Measurements from ENCODE around the gene PADI2. TPM values are rescaled to one million over a fixed set of nuclear protein-coding genes. Genes with fewer than 3 reads are reported as not detected.

Gene PADI2
- 0.04 TPM for polyA plus RNA-seq (2013, experiment 1 of 2)
- 0.03 TPM for polyA plus RNA-seq (2013, experiment 2 of 2)

DNA sequence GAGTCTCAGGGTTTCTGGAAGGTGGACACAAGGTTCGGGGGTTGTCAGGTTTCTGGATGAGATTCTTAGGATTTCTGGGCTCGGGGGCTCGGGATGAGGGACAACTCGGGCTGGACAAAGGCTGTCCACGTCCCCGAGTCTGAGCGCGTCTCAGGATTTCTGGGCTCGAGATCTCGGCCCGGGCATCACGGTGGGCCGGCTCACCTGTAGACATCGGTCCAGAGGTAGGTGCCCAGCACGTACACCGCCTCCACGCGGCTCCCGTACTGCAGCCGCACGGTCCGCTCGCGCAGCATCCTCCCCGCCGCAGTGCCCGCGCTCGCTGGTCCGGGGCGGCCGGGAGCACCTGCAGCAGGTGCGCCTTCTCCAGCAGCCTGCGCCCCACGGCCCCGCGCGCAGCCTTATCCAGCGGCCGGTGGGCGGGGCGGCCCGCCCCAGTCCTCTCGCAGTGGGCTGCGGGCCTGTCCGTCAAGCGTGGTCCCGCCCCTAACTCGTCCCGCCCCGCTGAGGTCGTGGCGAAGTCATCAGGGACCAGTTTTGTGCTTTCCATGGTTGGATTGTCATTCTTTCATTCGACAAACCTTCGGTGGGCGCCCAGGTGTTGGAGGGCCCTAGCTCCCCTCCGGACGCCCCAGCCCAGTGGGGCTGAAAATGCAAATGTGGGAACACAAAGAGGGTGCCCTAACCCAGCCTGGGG lies at the start of gene PADI2:
TSS of gene PADI2 (minus strand) at position 376 of the 697 bp plus-strand sequence. CDS start at position 296, 80 bp downstream.
- Histone ChIP-seq H2AK5ac (ENCODE audit: low read length, severe bottlenecking) (peak within 1 kb of the TSS; percentile 43), H2BK15ac (ENCODE audit: low read depth, poor library complexity, severe bottlenecking) (no peak within 1 kb of the TSS), H4K91ac (ENCODE audit: low read length) (no peak within 1 kb of the TSS), H3K79me1 (replicated peaks; ENCODE audit: low read length, poor library complexity, severe bottlenecking) (no peaks in the 10 kb centered on the region), H2BK120ac (ENCODE audit: low read depth, low read length) (no peak within 1 kb of the TSS), H3K14ac (ENCODE audit: low read length in 2 of 2) (no peak within 1 kb of the TSS), H3K9ac (ENCODE audit: low read length) (no peak within 1 kb of the TSS), H2BK12ac (ENCODE audit: low read length in 2 of 2) (peak within 1 kb of the TSS in 1 of 2 experiments; percentile 4), H2AFZ (ENCODE audit: low read depth, low read length) (no peak within 1 kb of the TSS), H3K27ac (ENCODE audit: low read length, poor library complexity, severe bottlenecking) (no peak within 1 kb of the TSS), H3K36me3 (ENCODE audit: control insufficient read depth in 1 of 2, insufficient read depth in 2 of 2, low read depth in 1 of 2, low read length in 2 of 2) (peaks cover 0 to 19% of the 10 kb centered on the region in 2 experiments), H4K8ac (ENCODE audit: low read length) (peak within 1 kb of the TSS; percentile 4), H3K9me3 (ENCODE audit: control insufficient read depth, low read length) (no peaks in the 10 kb centered on the region), H3K4me1 (ENCODE audit: control insufficient read depth, insufficient read depth, low read depth, low read length) (peaks cover 51% of the 10 kb centered on the region), H3K4me3 (ENCODE audit: insufficient read depth in 1 of 2, low read depth in 1 of 2, low read length in 2 of 2) (peak within 1 kb of the TSS; percentile 58 to 72), H3K4ac (ENCODE audit: low read depth in 1 of 2, low read length in 2 of 2) (no peak within 1 kb of the TSS), H3K4me2 (ENCODE audit: low read length, poor library complexity, severe bottlenecking) (peak within 1 kb of the TSS; percentile 80), H3K23ac (ENCODE audit: low read length in 2 of 2) (no peak within 1 kb of the TSS), H3K27me3 (ENCODE audit: control insufficient read depth in 1 of 2, insufficient read depth in 1 of 2, low read length in 2 of 2) (peaks cover 5 to 85% of the 10 kb centered on the region in 2 experiments), H3K18ac (ENCODE audit: low read depth in 1 of 2, low read length in 2 of 2) (peak within 1 kb of the TSS in 1 of 2 experiments; percentile 18), H2BK5ac (ENCODE audit: low read depth, low read length, poor library complexity, severe bottlenecking) (peak within 1 kb of the TSS; percentile 10)
- 2% methylated on average over 57 of the region's 58 CpGs for WGBS
- DNase-seq, result peak; percentile 44

DNA sequence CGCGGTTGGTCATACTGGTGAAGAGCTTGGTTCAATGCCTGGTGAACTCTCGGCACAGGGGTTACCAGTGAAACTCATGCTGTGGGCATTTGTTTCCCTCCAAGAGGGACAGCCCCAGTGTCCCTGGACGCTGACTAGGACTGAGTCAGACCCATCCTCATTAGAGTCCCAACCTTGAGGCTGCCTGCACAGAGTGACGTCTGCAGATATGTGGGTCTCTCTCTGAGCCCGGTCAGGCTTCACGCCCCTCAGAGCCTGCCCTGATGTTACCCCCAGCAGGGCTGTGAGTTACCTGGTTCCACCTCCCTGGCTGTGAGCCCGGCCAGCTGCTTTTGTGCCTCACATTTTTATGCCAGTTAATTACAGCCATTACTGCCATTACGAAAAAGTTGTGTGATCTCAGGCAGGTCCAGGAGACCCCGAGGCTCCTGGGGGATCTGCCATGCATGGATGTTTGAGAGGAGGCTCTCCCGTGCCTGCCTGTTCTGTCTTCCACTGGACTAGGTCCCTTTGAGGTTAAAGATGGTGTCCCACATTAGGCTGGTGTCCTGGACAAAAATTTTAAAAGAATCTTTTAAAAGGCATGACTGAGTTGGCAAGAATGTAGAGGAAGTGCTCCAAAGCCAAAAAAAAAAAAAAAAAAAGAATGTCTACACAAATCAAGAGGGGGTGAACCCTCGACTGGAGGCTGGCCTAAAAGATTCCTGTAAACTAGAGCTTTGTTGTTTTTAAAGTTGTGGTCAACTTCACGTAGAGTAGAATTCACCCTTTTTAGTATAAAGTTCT lies 49.0 kb upstream of the PADI2 start:
- H3K36me3 ChIP-seq (ENCODE audit: control insufficient read depth in 1 of 2, insufficient read depth in 2 of 2, low read depth in 1 of 2, low read length in 2 of 2), result no peaks in the 10 kb centered on the region
- H2BK120ac ChIP-seq (ENCODE audit: low read depth, low read length), result peak overlapping the region; percentile 73
- H3K4me3 ChIP-seq (ENCODE audit: insufficient read depth in 1 of 2, low read depth in 1 of 2, low read length in 2 of 2), result no peak overlapping the region
- H3K9me3 ChIP-seq (ENCODE audit: control insufficient read depth, low read length), result no peaks in the 10 kb centered on the region
- peak; percentile 76 for DNase-seq
- H3K27ac ChIP-seq (ENCODE audit: low read length, poor library complexity, severe bottlenecking), result peak overlapping the region; percentile 95
- H3K23ac ChIP-seq (ENCODE audit: low read length in 2 of 2), result peak overlapping the region in 1 of 2 experiments; percentile 6
- peak overlapping the region; percentile 6 to 57 for H3K4ac ChIP-seq (ENCODE audit: low read depth in 1 of 2, low read length in 2 of 2)
- peak overlapping the region; percentile 7 for H3K4me2 ChIP-seq (ENCODE audit: low read length, poor library complexity, severe bottlenecking)
- peak overlapping the region; percentile 44 for H4K91ac ChIP-seq (ENCODE audit: low read length)
- H2AFZ ChIP-seq (ENCODE audit: low read depth, low read length), result peak overlapping the region; percentile 76
- peak overlapping the region; percentile 90 for H4K8ac ChIP-seq (ENCODE audit: low read length)
- H3K14ac ChIP-seq (ENCODE audit: low read length in 2 of 2), result no peak overlapping the region
- H2AK5ac ChIP-seq (ENCODE audit: low read length, severe bottlenecking), result peak overlapping the region; percentile 59
- 26% methylated on average over 12 of the region's 13 CpGs for WGBS
- no peaks in the 10 kb centered on the region for H3K79me1 ChIP-seq (replicated peaks; ENCODE audit: low read length, poor library complexity, severe bottlenecking)
- H3K18ac ChIP-seq (ENCODE audit: low read depth in 1 of 2, low read length in 2 of 2), result peak overlapping the region; percentile 82 to 84
- H3K9ac ChIP-seq (ENCODE audit: low read length), result peak overlapping the region; percentile 49
- peak overlapping the region; percentile 88 to 91 for H2BK12ac ChIP-seq (ENCODE audit: low read length in 2 of 2)
- H3K27me3 ChIP-seq (ENCODE audit: control insufficient read depth in 1 of 2, insufficient read depth in 1 of 2, low read length in 2 of 2), result peaks cover 0 to 21% of the 10 kb centered on the region in 2 experiments
- peak overlapping the region; percentile 53 for H2BK15ac ChIP-seq (ENCODE audit: low read depth, poor library complexity, severe bottlenecking)
- peak overlapping the region; percentile 92 for H2BK5ac ChIP-seq (ENCODE audit: low read depth, low read length, poor library complexity, severe bottlenecking)
- H3K4me1 ChIP-seq (ENCODE audit: control insufficient read depth, insufficient read depth, low read depth, low read length), result peaks cover 12% of the 10 kb centered on the region

DNA sequence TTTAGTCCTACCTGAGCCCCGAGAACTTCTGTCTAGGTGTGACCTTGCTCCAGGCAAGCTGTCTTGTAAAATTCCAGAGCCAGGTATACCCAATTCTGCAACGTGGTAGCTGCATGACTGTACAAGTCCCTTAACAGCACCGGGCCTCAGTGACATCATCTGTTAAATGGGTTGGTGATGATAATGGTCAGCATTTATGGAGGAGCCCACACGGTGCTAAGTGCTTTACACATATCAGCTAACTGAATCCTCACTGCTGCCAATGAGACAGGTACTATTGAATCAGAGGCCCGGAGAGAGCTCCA lies 48.5 kb upstream of the PADI2 start:
- no peak overlapping the region for H3K4me3 ChIP-seq (ENCODE audit: insufficient read depth in 1 of 2, low read depth in 1 of 2, low read length in 2 of 2)
- no peaks in the 10 kb centered on the region for H3K36me3 ChIP-seq (ENCODE audit: control insufficient read depth in 1 of 2, insufficient read depth in 2 of 2, low read depth in 1 of 2, low read length in 2 of 2)
- peak overlapping the region; percentile 44 for H4K91ac ChIP-seq (ENCODE audit: low read length)
- no peak overlapping the region for H3K14ac ChIP-seq (ENCODE audit: low read length in 2 of 2)
- peak overlapping the region; percentile 59 for H2AK5ac ChIP-seq (ENCODE audit: low read length, severe bottlenecking)
- H2BK12ac ChIP-seq (ENCODE audit: low read length in 2 of 2), result peak overlapping the region; percentile 88 to 91
- H2BK5ac ChIP-seq (ENCODE audit: low read depth, low read length, poor library complexity, severe bottlenecking), result peak overlapping the region; percentile 92
- H3K27me3 ChIP-seq (ENCODE audit: control insufficient read depth in 1 of 2, insufficient read depth in 1 of 2, low read length in 2 of 2), result peaks cover 0 to 26% of the 10 kb centered on the region in 2 experiments
- peak overlapping the region; percentile 90 for H4K8ac ChIP-seq (ENCODE audit: low read length)
- no peak overlapping the region for H3K4ac ChIP-seq (ENCODE audit: low read depth in 1 of 2, low read length in 2 of 2)
- peaks cover 17% of the 10 kb centered on the region for H3K4me1 ChIP-seq (ENCODE audit: control insufficient read depth, insufficient read depth, low read depth, low read length)
- H2AFZ ChIP-seq (ENCODE audit: low read depth, low read length), result no peak overlapping the region
- H2BK15ac ChIP-seq (ENCODE audit: low read depth, poor library complexity, severe bottlenecking), result no peak overlapping the region
- H3K4me2 ChIP-seq (ENCODE audit: low read length, poor library complexity, severe bottlenecking), result no peak overlapping the region
- H3K18ac ChIP-seq (ENCODE audit: low read depth in 1 of 2, low read length in 2 of 2), result no peak overlapping the region
- 57% methylated on average over 5 of the region's 5 CpGs for WGBS
- H3K23ac ChIP-seq (ENCODE audit: low read length in 2 of 2), result no peak overlapping the region
- H2BK120ac ChIP-seq (ENCODE audit: low read depth, low read length), result no peak overlapping the region
- no peak overlapping the region for H3K9ac ChIP-seq (ENCODE audit: low read length)
- peak overlapping the region; percentile 95 for H3K27ac ChIP-seq (ENCODE audit: low read length, poor library complexity, severe bottlenecking)
- no peak for DNase-seq
- H3K79me1 ChIP-seq (replicated peaks; ENCODE audit: low read length, poor library complexity, severe bottlenecking), result no peaks in the 10 kb centered on the region
- no peaks in the 10 kb centered on the region for H3K9me3 ChIP-seq (ENCODE audit: control insufficient read depth, low read length)

Measured in mesenchymal stem cell (in vitro differentiated cells and primary cell).